B cell (primary cell): Measurements from ENCODE around the gene YY1AP1. TPM values are rescaled to one million over a fixed set of nuclear protein-coding genes. Genes with fewer than 3 reads are reported as not detected.

Experiments used
- ATAC-seq: fragments of 200-7000 bp; cut with Tn5 transposase; one replicate; pipeline ENCODE4 v1.10.0; 2021; ENCODE audit warnings: low read depth, mild to moderate bottlenecking, moderate number of reproducible peaks, moderate library complexity
- CTCF ChIA-PET: fragments of 350-600 bp; sonication (Branson Sonifier 250); formaldehyde crosslinking; loops from one replicate; lab custom pipeline; 2021; ENCODE audit warnings: antibody characterized with exemption, inconsistent platforms; lab: Charles Lee
- POLR2A ChIA-PET: fragments of 350-600 bp; sonication (Branson Sonifier 250); formaldehyde crosslinking; loops from one replicate; lab custom pipeline; 2021; ENCODE audit warnings: antibody characterized with exemption; lab: Charles Lee
- DNase-seq: peaks from one replicate; pipeline ENCODE4 v3.0.0; 2013
- H2AFZ ChIP-seq: 2 replicates; pipeline ENCODE4 v1.6.1; 2012; ENCODE audit warnings: mild to moderate bottlenecking, low read depth, low read length; ENCODE audit not compliant: insufficient read depth, poor library complexity, severe bottlenecking
- H3K27ac ChIP-seq, 2 donors: 1 replicate in 1 of 2; 2 replicates in 1 of 2; pipeline ENCODE4 v1.5.1; 2012 to 2013; ENCODE audit warnings: low read length in 2 of 2, mild to moderate bottlenecking in 2 of 2, moderate library complexity in 1 of 2
- H3K27me3 ChIP-seq, 4 experiments: fragments of 200-600 bp in 1 of 4; sonication (generic) in 1 of 4; replicated peaks in 1 of 4; 1 replicate in 2 of 4; 2 replicates in 2 of 4; pipeline versions ENCODE4 v1.6.1 to v1.7.0; 2013 to 2016; ENCODE audit warnings: low read length in 3 of 4, mild to moderate bottlenecking in 2 of 4, mixed read lengths in 1 of 4, moderate library complexity in 1 of 4; ENCODE audit not compliant: insufficient read depth in 4 of 4, control insufficient read depth in 3 of 4; ENCODE audit errors: control extremely low read depth in 1 of 4
- H3K36me3 ChIP-seq, 2 experiments: replicated peaks in 1 of 2; 1 replicate in 1 of 2; 2 replicates in 1 of 2; pipeline versions ENCODE4 v1.6.1 to v1.7.1; 2013; ENCODE audit warnings: low read length in 1 of 2; ENCODE audit not compliant: insufficient read depth in 2 of 2, control insufficient read depth in 1 of 2; ENCODE audit errors: control extremely low read depth in 1 of 2, extremely low read depth in 1 of 2
- H3K4me1 ChIP-seq, 2 donors: fragments of 200-600 bp in 1 of 2; sonication (generic) in 1 of 2; 1 replicate in 1 of 2; 2 replicates in 1 of 2; pipeline versions ENCODE4 v1.5.1 to v1.6.1; 2013 to 2017; ENCODE audit warnings: low read length in 2 of 2; ENCODE audit not compliant: control insufficient read depth in 2 of 2, insufficient read depth in 2 of 2
- H3K4me2 ChIP-seq: replicated peaks from 2 replicates; pipeline ENCODE3; 2012; ENCODE audit warnings: mild to moderate bottlenecking, low read depth, low read length; ENCODE audit not compliant: poor library complexity, severe bottlenecking
- H3K4me3 ChIP-seq, 5 experiments: fragments of 200-600 bp in 1 of 5; sonication (generic) in 1 of 5; 1 replicate in 3 of 5; 2 replicates in 2 of 5; pipeline versions ENCODE4 v1.5.1 to v1.7.0; 2011 to 2016; ENCODE audit warnings: low read length in 4 of 5, mild to moderate bottlenecking in 4 of 5, low read depth in 2 of 5, control low read depth in 1 of 5, moderate library complexity in 1 of 5; ENCODE audit not compliant: insufficient read depth in 1 of 5; ENCODE audit errors: control extremely low read depth in 1 of 5, extremely low read depth in 1 of 5
- H3K79me2 ChIP-seq: fragments of 200-600 bp; sonication (generic); one replicate; pipeline ENCODE4 v1.6.0; 2016; ENCODE audit warnings: low read length; ENCODE audit not compliant: control insufficient read depth, insufficient read depth
- H3K9ac ChIP-seq: fragments of 200-600 bp; sonication (generic); 2 replicates; pipeline ENCODE4 v1.6.1; 2017; ENCODE audit warnings: mild to moderate bottlenecking, low read length, moderate library complexity
- H3K9me3 ChIP-seq, 3 donors: one replicate each; pipeline versions ENCODE4 v1.6.1 to v1.7.1; 2013; ENCODE audit warnings: low read length in 2 of 3; ENCODE audit not compliant: control insufficient read depth in 2 of 3, insufficient read depth in 1 of 3; ENCODE audit errors: control extremely low read depth in 1 of 3
- H4K20me1 ChIP-seq: 2 replicates; pipeline ENCODE4 v1.6.0; 2012; ENCODE audit warnings: mild to moderate bottlenecking, low read length; ENCODE audit not compliant: insufficient read depth, control insufficient read depth, poor library complexity, severe bottlenecking
- H3K27ac Mint-ChIP-seq: one replicate; pipeline ENCODE4 v1.8.0; 2021; ENCODE audit warnings: mixed read lengths
- H3K27me3 Mint-ChIP-seq: one replicate; pipeline ENCODE4 v1.8.0; 2021; ENCODE audit warnings: mixed read lengths
- H3K4me1 Mint-ChIP-seq: one replicate; pipeline ENCODE4 v1.8.0; 2021; ENCODE audit warnings: mixed read lengths
- H3K4me3 Mint-ChIP-seq: one replicate; pipeline ENCODE4 v1.8.0; 2021; ENCODE audit warnings: mixed read lengths
- H3K9me3 Mint-ChIP-seq: one replicate; pipeline ENCODE4 v1.8.0; 2022; ENCODE audit warnings: mixed read lengths; ENCODE audit not compliant: insufficient read depth
- CTCF ChIP-seq: fragments of 200-600 bp; IDR thresholded peaks from one replicate; pipeline ENCODE4 v1.8.0; 2022; ENCODE audit warnings: antibody characterized with exemption, mild to moderate bottlenecking
- EZH2 ChIP-seq: IDR thresholded peaks from 2 replicates; pipeline ENCODE4 v1.6.1; 2012; ENCODE audit warnings: borderline replicate concordance, low read depth, mild to moderate bottlenecking, moderate library complexity, low read length; ENCODE audit not compliant: insufficient read depth, poor library complexity, severe bottlenecking
- WGBS: methylation state at CpG from one replicate; pipeline ENCODE4 v1.1.5; 2013; ENCODE audit warnings: missing lambda C conversion rate; ENCODE audit not compliant: insufficient coverage; 5-methylcytosine and 5-hydroxymethylcytosine counted together
- intact Hi-C: fragments of 100-400 bp; cut with micrococcal nuclease; formaldehyde crosslinking; loops from one replicate; pipeline ENCODE4 v1.10.0; 2022
- polyA plus RNA-seq: library from polyadenylated mRNA; depleted of rRNA; stranded (reverse); fragments of >200 nt; gene quantifications from 2 replicates; pipeline ENCODE4 v1.2.3, GENCODE V29; 2012
- total RNA-seq, 2 donors: library from RNA; stranded (reverse); fragments of 120-200 nt in 1 of 2; gene quantifications; 1 replicate in 1 of 2; 2 replicates in 1 of 2; pipeline versions ENCODE4 v1.2.3 to v1.2.4, GENCODE V29; 2013 to 2022

YY1AP1 gene
- total and polyA plus RNA-seq, 2 donors (not counting 1 experiment from before 2014, with no cell fraction given) = 95.4 to 156 TPM

DNA sequence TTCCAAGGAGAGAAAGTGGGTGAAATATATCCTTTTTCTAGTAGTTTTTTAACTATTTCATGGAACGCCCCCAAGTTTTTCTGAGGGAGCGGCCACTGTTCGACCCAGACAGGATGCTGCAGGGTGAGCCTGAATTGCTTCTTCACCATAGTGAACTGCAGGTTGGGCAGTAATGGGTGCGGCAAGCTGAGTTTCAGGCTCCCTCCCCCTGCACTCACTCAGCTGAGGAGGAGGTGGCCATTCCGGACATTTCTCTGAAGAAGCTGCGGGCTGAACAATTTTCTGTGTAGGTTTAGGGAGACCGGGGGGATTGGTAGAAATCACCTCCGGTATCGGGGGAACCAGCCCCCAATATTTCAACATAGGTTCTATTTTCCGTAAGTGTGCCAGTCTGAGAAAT is 8.5 kb upstream of the YY1AP1 start:
- Histone ChIP-seq H3K27ac (no peak overlapping the region), H3K9ac (no peak overlapping the region), H3K36me3 (peaks cover 0 to 7% of the 10 kb centered on the region in 2 experiments), H3K27me3 (no peaks in the 10 kb centered on the region), H3K4me1 (no peaks in the 10 kb centered on the region), H3K79me2 (peaks cover 80% of the 10 kb centered on the region), H4K20me1 (peaks cover 5% of the 10 kb centered on the region), H3K9me3 (no peaks in the 10 kb centered on the region), H3K4me2 (no peak overlapping the region), H3K4me3 (no peak overlapping the region), H2AFZ (no peak overlapping the region)
- 100% methylated on average over 3 of the region's 10 CpGs for WGBS
- CTCF ChIA-PET = no interaction called here
- POLR2A ChIA-PET = interaction anchor here (0.6 kb wide), 1 partner anchor 166 kb away, joined by 3 read pairs; no protein-coding TSS in a partner anchor
- DNase-seq (no peak), ATAC-seq (no peak)
- Mint-ChIP-seq H3K27me3 (no peaks in the 10 kb centered on the region), H3K27ac (no peak overlapping the region), H3K4me3 (no peak overlapping the region), H3K9me3 (peaks cover 3% of the 10 kb centered on the region), H3K4me1 (peaks cover 26% of the 10 kb centered on the region)
- intact Hi-C loops = no loop called here
- TF ChIP-seq EZH2 (no peak), CTCF (no peak)

GRCh38 chr1:155696524-155696923 is 8.0 kb upstream of the YY1AP1 start:
- H3K4me2 ChIP-seq = no peak overlapping the region
- no peak overlapping the region for H2AFZ ChIP-seq
- no peak overlapping the region for H3K27ac ChIP-seq
- ATAC-seq = no peak
- Mint-ChIP-seq H3K4me3 (no peak overlapping the region), H3K27me3 (no peaks in the 10 kb centered on the region), H3K27ac (no peak overlapping the region), H3K9me3 (peaks cover 3% of the 10 kb centered on the region), H3K4me1 (peaks cover 31% of the 10 kb centered on the region)
- H3K9ac ChIP-seq = no peak overlapping the region
- intact Hi-C loops = no loop called here
- peaks cover 0 to 7% of the 10 kb centered on the region in 2 experiments for H3K36me3 ChIP-seq
- DNase-seq = no peak
- H3K9me3 ChIP-seq = no peaks in the 10 kb centered on the region
- H3K27me3 ChIP-seq = no peaks in the 10 kb centered on the region
- ChIA-PET CTCF (no interaction called here), POLR2A (interaction anchor here (0.6 kb wide), 1 partner anchor 166 kb away, joined by 3 read pairs; no protein-coding TSS in a partner anchor)
- peaks cover 84% of the 10 kb centered on the region for H3K79me2 ChIP-seq
- H4K20me1 ChIP-seq = peaks cover 5% of the 10 kb centered on the region
- H3K4me3 ChIP-seq = no peak overlapping the region
- no peaks in the 10 kb centered on the region for H3K4me1 ChIP-seq
- no peak for TF ChIP-seq CTCF
- no peak for TF ChIP-seq EZH2
